GM19452 (cell line): Measurements from ENCODE around the gene ERVW-1.
"Not testable (repeated sequence)": the region's sequence is repeated elsewhere in the genome, so short reads cannot be mapped to it uniquely, and the experiment has no call there.

Experiments used
- ATAC-seq: cut with Tn5 transposase; IDR thresholded peaks from one replicate; pipeline ENCODE4 v1.9.1; 2021; ENCODE audit not compliant: unreplicated experiment

ERVW-1 gene, protein sequence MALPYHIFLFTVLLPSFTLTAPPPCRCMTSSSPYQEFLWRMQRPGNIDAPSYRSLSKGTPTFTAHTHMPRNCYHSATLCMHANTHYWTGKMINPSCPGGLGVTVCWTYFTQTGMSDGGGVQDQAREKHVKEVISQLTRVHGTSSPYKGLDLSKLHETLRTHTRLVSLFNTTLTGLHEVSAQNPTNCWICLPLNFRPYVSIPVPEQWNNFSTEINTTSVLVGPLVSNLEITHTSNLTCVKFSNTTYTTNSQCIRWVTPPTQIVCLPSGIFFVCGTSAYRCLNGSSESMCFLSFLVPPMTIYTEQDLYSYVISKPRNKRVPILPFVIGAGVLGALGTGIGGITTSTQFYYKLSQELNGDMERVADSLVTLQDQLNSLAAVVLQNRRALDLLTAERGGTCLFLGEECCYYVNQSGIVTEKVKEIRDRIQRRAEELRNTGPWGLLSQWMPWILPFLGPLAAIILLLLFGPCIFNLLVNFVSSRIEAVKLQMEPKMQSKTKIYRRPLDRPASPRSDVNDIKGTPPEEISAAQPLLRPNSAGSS

GRCh38 chr7:92477681-92478080, at the start of gene ERVW-1:
Gene ERVW-1, minus strand, starts transcription at chr7:92477946. Its CDS starts 7,565 bp downstream, at chr7:92470381.
- ATAC-seq, result not testable (repeated sequence)

DNA sequence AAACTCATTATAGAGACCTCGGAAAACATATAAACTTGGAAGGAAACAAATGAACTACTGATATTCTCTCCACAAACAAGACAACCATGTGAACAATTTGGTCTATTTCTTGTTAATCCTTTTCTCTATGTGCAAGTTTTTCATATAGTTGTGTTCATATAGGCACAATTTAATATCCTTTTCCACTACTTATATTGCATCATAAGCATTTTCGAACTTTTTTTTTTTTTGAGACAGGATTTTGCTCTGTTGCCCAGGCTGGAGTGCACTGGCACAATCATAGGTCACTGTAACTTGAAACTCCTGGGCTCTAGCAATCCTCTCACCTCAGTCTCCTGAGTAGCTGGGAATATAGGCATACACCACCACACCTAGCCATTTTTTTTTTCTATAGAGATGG, 45.4 kb upstream of the ERVW-1 start:
- no peak for ATAC-seq

DNA sequence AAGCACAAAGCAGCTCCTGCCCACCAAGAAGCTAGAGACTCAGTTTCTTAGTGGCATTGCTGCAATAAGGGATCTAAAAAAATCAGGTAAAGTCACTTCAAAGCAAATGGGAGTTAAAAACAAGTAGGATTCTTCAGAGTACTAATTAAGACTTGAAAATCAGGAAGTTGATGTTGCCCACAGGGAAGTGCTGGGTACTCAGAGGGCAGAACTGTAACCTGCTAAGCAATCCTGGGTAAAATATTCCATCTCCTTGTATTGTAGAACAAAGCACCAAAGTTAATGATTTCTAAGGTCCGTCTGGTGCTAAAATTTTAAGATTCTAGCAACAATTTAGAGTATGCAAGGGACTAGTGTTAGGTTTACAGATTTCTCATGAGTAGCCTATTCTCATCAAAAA, 42.3 kb upstream of the ERVW-1 start:
- no peak for ATAC-seq

DNA sequence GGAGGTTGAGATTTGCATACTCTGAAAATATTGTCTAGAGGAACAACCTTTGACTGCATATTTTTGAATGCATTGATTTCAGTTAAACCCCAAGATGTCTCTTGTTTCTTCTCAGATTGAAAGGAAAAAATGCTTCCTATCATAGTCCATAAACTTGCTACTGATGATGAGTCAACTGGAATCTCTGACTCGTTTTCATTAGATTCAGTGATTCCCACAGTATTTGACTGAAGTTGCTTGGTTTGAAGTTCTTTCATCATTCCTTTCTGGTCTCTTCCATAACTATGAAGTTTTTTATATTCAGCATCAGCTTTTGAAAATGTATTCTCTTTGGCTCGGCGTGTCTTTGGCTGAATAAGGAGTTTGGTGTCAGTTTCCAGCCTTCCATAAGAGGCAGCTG, 39.9 kb upstream of the ERVW-1 start:
- no peak for ATAC-seq

- ATAC-seq, result no peak
Observed at GRCh38 chr7:92513167-92513902, 35.6 kb upstream of the ERVW-1 start.

GRCh38 chr7:92508946-92509345, 31.2 kb upstream of the ERVW-1 start:
- no peak for ATAC-seq

- ATAC-seq, result no peak
Observed at GRCh38 chr7:92506363-92506762, 28.6 kb upstream of the ERVW-1 start.

DNA sequence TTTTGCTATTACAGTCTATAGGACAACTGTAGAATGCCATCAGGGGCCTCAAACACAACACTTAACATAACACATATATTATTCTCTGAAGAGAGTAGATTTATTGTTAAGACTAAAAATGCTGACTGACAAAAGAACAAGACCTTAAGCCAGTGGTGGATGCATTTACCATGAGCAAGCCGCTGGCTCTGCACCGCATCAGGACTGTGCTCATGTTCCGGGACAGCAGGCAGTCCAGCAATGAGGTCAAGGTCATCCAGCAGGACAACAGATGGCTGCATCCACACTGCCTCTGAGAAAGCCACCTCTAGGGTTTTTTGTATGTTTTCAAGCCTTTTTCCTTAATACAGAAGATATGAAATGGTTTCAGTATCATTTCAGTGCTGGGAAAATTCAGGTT, 26.8 kb upstream of the ERVW-1 start:
- ATAC-seq, result no peak

GRCh38 chr7:92503767-92504166, 26.0 kb upstream of the ERVW-1 start:
- ATAC-seq, result no peak

DNA sequence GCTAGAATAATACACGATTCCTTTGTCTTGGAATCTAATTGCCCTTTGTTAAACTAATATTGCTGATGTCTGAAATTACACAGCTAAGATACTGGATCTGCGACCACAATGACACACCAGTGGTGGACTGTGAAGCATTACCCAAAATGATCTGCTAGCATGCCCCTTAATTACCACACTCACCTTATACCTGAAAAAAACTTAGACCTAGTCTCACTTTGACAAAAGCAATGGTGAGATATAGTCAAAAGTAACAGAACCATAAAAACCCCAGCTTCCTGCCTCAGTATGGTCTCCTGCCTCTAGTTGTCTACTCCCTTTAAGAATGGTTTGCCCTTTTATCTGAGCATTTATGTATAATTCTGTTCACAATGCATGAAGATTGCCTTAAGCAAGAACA, 20.8 kb upstream of the ERVW-1 start:
- no peak for ATAC-seq

GRCh38 chr7:92496876-92497275, 19.1 kb upstream of the ERVW-1 start:
- no peak for ATAC-seq

DNA sequence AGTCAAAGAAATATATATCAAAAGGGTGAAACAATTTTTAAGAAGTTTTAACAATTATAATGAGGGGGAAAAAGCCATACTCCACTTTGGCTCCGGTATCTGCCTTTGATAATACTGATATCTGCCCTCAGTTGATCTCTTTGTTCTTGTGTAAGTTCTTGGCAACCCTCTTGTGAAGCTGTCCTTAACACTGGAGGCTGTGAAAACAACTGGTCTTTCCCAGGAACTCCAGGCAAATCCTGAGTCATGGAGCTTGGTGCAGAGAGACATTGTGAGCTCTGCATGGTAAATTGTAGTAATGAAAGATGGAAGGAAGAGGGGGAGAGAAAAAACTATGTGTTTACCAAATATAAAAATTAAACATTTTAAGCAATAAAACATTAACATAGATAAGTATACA, 11.9 kb upstream of the ERVW-1 start:
- no peak for ATAC-seq

DNA sequence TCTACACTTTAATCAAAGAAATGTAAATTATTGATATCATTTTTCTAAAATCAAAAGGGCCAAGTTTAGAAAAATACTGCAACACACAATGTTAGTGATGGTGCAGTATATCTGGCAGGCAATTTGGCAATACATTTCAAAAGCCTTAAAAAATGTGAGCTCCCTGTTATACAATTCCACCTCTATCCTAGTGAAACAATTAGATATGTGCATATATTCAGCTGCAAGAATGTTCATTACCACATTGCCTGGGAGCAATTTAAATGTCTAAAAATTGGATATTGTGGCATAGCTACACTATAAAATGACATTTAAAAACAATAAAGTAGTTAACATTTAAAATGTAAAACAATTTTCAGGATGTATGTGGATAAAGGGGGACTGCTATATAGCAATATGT, 10.1 kb upstream of the ERVW-1 start:
- no peak for ATAC-seq

DNA sequence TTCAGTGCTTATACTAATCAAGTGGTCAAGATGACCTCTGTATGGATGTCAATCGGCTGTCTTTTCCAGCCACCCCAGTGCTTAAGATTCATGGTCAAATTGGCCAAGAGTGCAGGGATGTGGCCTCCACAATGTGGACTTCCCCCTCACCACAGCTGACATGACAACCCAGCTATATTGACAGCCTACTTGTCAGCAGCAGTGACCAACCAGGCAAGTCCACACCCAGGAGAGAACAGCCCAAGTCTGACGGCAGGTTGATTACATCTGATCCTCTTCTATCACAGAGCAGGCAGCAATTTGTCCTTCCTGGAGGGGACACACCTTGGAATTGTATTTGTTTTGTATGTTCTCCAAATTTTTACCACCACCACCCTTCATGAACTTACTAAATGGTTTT, 8.2 kb upstream of the ERVW-1 start:
- no peak for ATAC-seq

GRCh38 chr7:92485267-92485892, 7.6 kb upstream of the ERVW-1 start:
- no peak for ATAC-seq

GRCh38 chr7:92484226-92484625, 6.5 kb upstream of the ERVW-1 start:
- ATAC-seq, result not testable (repeated sequence)

GRCh38 chr7:92483624-92484023, 5.9 kb upstream of the ERVW-1 start:
- ATAC-seq, result not testable (repeated sequence)

- not testable (repeated sequence) for ATAC-seq
Observed at GRCh38 chr7:92479146-92479545, 1.4 kb upstream of the ERVW-1 start.

- ATAC-seq, result no peak
Observed at GRCh38 chr7:92478711-92479110, 965 bp upstream of the ERVW-1 start.

DNA sequence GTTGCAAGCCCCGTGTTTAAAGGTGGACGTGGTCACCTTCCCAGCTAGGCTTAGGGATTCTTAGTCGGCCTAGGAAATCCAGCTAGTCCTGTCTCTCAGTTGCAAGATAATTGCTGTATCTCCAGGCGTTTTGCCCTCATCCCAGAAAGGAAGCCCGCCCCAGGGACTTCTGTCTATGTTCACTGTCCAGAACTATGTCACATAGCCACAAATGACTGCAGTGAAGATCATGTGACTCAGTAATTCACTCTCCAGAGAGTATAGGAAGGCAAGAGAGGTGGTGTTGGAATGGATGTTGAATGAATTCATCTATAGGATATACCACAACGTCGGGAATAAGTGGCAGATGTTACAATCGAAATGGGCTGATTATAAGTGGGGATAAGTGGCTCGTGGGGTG, 349 bp upstream of the ERVW-1 start:
- ATAC-seq, result no peak

- not testable (repeated sequence) for ATAC-seq
Observed at GRCh38 chr7:92475851-92476590, 1.7 kb downstream of the ERVW-1 start.
